SIG-M5 treated with dmso at 0.1 percent for 504 hours (cell line): ENCODE measurements around the gene PXT1.

Experiments
- DNase-seq: peaks from one replicate; lab custom pipeline; 2025; ENCODE audit not compliant: unreplicated experiment; lab: John Stamatoyannopoulos, UW

Gene PXT1

GRCh38 chr6:36347621-36348020 lies 95.0 kb downstream of the PXT1 start:
- no peak for DNase-seq

- no peak for DNase-seq
Observed at GRCh38 chr6:36346486-36347273, 96.0 kb downstream of the PXT1 start.

DNA sequence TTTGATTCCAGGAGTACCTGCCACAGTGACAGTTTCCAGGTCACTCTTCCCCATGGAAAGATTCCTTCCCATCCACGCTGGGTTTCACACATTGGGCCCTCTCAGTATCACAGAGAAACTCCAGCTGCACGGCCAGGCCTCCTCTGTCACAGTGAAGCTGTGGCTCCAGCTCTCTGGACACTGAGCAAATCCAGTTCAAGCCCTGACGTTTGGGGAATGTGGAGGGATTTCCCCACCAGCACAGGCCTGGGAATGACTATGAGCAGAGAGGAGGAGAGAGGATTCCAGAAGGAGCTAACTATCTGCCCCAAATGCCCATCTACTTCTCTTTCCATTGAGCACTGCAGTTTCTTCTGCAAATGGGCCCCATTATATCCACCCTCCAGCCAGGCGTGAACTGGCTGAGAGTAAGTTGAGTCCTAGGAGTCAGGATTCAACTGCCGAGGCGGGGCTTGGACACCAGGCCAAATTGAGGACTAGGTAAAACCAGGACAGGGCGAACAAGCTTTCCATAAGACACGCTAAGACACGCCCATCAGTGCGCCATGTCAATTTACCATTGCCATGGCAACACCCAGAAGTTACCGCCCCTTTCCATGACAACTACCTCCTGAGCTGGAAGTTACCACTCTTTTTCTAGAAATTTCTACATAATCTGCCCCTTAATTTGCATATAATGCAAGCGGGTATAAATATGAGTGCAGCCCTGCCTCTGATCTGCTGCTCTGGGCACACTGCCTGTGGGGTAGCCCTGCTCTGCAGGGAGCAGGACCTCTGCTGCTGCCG lies 96.8 kb downstream of the PXT1 start:
- DNase-seq: no peak

DNA sequence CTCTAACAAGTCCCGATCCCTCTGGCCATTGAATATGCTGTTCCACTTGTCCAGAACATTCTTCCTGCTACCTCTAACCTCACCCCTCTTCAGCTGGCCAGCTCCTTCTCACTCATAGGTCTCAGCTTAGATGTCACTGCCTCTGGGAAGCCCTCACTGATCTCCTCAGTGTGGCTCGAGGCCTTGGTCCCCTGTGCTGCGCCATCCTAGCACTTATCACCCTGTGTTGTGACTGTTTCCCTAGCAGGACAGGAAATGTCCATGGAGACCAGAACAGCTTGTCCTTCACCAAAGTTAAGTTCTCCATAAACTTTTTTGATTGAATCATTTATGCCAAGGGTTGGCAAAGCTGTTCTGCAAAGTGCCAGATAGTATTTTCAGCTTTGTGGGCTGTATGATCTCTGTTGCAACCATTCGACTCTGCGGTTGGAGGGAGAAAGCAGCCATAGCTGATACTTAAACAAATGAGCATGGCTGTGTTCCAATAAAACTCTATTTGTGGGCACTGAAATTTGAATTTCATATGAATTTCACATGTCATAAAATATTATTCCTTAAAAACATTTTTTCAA lies 99.5 kb downstream of the PXT1 start:
- DNase-seq: no peak

DNA sequence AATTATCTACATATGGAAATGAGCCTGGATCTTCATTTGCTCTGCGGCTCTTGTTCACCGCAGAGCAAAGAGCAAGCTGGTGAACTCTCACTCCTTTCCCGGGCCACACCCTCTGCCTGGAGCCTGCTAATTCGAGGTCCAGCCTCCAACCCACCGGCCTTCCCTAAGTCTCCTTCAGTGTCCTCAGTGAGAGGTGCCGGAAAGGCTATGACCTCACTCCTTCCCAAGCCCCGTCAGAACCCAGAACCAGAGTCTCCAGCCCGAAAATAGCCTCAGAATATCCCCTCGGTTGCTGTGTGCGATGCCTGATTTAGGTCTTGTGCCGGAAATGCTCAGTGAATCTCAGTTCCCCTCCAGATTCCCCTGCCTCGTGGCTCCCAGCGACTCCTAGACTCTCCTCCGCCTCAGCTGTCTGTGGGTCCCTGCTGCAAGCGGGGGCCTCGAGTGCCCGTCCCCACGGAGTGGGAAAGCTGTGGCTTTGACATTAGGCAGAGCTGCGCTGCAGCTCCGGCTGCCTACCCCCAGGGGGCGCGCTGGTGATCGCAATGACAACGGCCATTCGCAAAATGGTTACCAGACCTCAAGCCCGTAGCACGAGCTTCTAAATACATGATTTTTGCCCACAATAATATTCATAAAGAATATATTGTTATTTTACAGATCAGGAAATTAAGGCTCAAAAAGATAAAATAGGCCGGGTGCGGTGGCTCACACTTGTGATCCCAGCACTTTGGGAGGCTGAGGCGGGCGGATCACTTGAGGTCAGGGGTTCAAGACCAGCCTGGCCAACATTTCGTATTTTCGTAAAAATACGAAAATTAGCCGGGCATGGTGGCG lies 101.8 kb downstream of the PXT1 start:
- DNase-seq: peak; percentile 24
